Fibroblast of skin of right quadriceps (primary cell): ENCODE data around the gene TEN1.
"Not testable (repeated sequence)": the region's sequence is repeated elsewhere in the genome, so short reads cannot be mapped to it uniquely, and the experiment has no call there.

ENCODE experiments used
- DNase-seq: peaks from one replicate; pipeline ENCODE4 v3.0.0-alpha.2; 2013

TEN1 gene

GRCh38 chr17:76032073-76032779 lies 53.2 kb downstream of the TEN1 start:
- DNase-seq: no peak

DNA sequence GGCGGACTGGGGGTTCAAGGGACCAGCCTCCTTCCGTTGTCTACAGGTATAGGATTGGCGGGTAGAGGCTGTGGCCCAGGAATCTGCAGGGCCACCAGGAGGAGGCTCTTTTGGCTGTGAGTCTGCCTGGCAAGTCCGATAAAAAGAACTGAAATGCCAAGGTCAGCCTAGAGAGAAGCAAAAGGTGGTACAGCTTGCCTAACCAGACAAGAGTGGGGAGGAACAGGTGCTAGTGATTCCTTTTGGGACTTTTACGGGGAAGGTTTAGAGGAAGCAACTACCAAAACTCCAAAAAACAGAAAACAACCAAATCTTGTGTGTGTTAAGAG lies 53.7 kb downstream of the TEN1 start:
- no peak for DNase-seq

DNA sequence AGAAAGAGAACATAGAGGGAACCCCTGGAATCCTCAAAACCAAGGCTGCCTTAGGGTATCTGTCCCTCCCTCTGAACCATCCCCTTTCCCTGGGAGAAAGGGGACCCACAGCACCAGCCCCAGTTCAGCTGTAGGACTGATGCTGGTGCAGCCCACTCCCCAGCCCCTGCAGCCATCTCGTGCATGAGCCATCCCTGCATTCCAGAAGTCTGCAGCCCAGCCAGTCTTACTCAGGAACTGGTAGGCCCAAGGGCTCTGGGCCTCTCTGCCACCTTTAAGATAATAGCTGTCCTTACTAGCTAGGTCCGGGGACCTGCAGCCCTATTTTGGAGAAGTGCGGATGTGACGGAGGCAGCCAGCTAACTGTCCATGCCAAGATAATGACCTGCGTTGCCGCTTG lies 54.1 kb downstream of the TEN1 start:
- no peak for DNase-seq

DNA sequence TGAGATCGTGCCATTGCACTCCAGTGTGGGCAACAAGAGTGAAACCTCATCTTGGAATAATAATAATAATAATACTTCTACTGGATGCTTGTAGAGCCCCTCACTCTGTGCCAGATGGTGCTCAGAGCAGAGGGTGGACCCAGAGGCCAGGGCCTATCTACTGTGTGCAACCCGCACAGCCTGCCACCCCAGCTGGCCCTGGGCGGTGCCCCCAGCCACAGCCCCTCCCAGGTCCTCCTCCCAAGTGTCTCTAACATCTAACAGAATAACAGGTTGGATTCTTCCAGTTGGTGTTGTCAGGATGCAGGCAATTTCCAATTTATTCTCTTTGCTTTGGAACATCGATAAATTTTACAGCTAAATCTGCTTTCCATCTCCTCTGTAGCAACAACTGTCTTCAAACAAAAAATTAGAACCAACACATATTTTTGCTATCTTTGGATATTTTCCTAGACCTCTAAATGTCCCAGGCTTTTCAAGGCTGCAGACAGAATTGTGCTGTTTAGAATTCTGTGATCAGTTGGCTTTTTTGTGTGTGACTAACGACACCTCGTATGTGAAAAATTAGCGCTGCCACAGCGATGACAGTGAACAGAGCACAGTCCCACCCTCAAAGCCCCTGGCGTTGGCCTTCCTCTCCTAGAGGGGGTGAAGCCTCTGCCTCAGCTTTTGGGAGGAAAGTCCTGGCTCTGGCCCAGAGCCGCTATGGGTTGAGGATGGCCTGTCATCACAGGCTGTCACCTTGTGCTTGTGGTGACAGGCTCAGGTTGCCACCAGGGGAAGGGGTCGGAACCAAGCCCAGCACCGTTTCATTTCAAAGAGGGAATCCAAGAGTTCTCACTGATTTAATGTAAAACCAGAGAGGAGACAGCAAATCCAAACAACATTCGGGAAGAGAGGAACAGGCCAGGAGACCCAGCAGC lies 55.6 kb downstream of the TEN1 start:
- DNase-seq: no peak

GRCh38 chr17:76036497-76037261 lies 57.6 kb downstream of the TEN1 start:
- DNase-seq: no peak

DNA sequence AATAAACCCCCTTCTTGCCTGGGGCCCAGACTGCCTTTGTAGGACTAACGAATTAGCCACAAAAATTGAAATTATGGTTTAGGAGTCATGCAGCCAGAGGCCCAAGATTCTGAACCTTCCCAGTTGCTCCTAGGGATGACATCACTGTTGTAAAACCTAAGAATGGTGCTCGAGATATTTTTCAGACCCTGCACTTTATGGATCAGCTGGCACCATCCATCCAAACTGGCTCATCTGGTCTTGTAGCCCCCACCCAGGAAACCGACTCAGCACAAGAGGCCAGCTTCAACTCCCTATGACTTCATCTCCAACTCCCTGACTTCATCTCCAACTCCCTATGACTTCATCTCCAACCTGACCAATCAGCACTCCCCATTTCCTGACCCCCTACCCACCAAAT lies 59.0 kb downstream of the TEN1 start:
- peak; percentile 29 for DNase-seq

DNA sequence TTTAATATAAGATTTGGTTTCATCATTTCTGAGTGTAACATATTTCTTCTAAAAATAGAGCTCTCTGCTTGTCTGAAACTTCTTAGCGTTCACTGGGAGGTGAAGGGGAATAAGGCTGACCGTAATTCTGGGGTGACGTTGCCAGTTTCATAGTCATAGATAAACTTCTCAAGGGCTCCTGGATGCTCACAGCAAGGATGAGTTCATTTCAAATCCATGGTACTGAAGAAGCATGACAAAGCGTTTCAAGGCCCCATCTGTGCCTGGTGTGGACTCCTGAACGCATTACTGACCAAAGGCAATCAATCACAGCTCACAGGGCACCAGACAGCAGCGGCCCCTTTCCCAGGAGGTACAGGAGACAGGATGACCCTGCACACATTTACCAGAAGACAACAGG lies 60.1 kb downstream of the TEN1 start:
- DNase-seq: no peak

DNA sequence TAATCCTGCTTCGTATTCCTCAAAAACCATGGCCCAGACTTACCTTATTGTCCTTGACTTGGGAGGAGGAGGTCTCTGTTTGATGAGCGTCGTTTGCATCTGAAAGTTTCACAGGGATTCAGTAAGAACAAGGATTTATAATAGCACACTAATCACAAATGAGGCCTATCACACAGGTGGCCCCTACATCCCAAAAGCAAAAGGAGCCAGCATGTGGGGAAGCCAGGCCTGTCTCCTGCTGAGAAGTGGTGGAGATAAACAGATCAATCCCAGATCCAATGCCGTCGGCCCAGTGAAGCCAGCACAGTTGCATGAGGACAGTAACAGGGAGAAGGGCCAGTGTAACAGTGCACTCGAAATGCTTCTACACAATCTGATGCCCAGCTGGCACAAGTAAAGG lies 61.3 kb downstream of the TEN1 start:
- DNase-seq: no peak

DNA sequence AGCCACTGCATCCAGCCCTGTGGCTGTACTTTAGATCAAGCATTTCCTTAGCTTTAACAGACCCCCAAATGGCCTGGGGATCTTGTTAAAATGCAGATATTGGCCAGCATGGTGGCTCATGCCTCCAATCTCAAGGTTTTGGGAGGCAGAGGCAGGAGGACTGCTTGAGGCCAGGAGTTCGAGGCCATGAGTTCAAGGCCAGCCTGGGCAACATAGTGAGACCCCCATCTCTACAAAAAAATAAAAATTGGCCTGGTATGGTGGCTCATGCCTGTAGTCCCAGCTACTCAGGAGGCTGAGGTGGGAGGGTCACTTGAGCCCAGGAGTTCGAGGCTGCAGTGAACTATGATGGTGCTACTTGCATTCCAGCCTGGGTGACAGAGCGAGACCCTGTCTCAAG lies 63.8 kb downstream of the TEN1 start:
- DNase-seq: not testable (repeated sequence)

- DNase-seq: not testable (repeated sequence)
These were observed 65.5 kb downstream of the TEN1 start for GRCh38 chr17:76044475-76045007.

- no peak for DNase-seq
These were observed 67.0 kb downstream of the TEN1 start for GRCh38 chr17:76046064-76046463.

DNA sequence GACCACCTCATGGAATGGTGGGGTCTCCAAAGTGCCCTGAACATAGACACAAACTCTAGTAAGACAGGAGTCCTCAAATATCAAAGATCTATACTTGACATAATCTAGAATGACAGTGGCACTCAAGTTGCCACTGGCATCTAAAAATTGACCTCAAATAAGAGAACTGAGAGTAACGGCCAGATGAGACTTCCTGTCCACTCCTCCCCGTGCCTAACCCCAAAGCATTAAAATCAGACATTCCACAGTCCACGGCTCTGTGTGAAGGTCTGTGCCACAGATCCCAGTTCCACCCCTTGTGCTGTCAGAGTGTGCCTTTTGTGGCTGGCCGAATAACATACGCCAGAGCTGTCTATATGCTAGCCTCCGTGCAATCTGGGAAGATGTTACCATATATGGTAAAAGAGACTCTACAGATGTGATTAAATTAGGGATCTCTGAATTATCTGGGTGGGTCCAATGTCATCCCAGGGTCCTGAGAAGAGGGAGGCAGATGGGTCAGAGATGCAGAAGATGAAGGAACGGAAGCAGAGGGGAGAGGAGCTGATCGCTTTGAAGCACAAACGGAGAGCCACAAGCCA lies 69.1 kb downstream of the TEN1 start:
- DNase-seq: no peak

DNA sequence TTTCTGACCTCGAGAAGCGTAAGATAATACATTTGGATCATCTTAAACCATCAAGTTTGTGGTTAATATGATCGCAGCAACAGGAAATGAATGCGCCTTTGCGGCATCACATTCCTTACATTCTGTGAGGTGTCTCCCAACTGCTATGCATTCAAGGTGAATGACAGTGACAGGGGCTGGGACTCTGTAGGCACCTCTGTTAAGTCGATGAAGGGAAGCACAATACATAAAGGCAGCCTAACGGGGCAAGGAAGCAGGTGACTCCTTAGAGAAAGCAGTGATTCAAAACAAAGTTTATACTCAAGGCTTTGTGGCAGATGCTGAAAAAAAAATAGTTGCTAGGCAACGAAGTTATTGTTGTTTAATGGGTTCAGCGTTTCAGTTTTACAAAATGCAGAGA lies 69.7 kb downstream of the TEN1 start:
- DNase-seq: peak; percentile 59

DNA sequence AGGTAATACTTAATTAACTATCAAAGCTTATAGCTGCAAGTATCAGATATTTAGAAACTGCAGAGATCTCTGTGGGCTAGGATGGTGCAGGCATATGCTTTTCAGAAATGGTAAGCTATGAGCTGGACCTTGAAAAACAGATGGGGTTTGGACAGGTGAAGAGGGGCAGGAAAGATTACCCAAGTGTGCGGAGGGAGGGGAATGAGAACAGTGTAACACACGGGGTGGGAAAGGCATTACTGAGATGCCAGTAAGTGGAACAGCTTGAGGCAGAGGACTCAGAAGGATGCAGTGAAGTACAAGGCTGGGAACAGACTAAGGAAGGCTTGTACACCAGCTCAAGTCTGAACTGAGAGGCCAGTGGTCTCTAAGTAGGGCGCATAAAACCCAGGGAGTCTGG lies 70.2 kb downstream of the TEN1 start:
- DNase-seq: no peak

DNA sequence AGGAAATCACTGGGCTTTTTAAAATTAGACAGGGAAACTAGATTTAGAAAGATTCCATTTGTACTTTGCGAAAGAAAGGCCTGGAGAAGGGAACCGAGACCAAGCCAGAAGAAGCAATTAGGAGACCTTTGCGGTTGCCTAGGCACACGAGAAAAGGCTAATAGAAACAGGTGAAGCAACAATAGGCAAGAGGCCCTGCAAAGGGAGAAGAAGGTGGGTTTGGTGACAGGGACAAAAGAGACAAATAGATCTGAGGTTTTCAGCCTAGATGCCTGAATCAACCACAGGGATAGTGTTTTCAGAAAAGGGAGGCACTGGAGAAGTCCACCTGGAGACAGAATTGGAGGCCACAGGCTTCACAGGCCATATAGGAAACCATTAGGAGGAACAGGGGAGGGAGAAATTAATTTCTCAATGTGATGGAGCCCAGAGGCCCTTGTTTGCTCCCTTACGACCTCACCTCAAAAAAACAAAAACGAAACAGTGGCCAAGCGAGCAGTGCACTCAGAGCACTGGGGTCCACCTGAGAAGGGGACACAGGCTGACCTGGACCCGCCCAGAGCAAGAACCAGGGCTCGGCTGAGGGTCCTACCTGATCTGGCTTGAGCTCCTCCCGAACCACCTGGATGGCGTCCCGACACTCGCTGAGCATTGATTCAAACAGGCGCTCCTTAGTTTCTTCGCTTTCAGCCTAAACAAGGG lies 70.9 kb downstream of the TEN1 start:
- no peak for DNase-seq
